CD4-positive, alpha-beta memory T cell (primary cell): ENCODE results near the gene EML2. TPM values are rescaled to one million over a fixed set of nuclear protein-coding genes. Genes with fewer than 3 reads are reported as not detected.

ENCODE experiments used
- CTCF ChIA-PET: fragments of 350-600 bp; sonication (Branson Sonifier 250); formaldehyde crosslinking; loops from one replicate; lab custom pipeline; 2021; ENCODE audit warnings: inconsistent platforms; ENCODE audit not compliant: partially characterized antibody; lab: Charles Lee
- POLR2A ChIA-PET: fragments of 350-600 bp; sonication (Branson Sonifier 250); formaldehyde crosslinking; loops from one replicate; lab custom pipeline; 2021; ENCODE audit not compliant: partially characterized antibody; lab: Charles Lee
- DNase-seq, 5 donors: peaks; one replicate each; pipeline versions ENCODE4 v3.0.0 to v3.0.0-alpha.2; 2020 to 2022; ENCODE audit warnings: mixed read lengths in 1 of 5
- H3K27ac ChIP-seq: one replicate; pipeline ENCODE4 v1.7.0; 2013; ENCODE audit warnings: low read depth, low read length
- H3K27me3 ChIP-seq: 2 replicates; pipeline ENCODE4 v1.7.0; 2013; ENCODE audit warnings: mild to moderate bottlenecking, low read length, moderate library complexity; ENCODE audit not compliant: insufficient read depth
- H3K36me3 ChIP-seq: 2 replicates; pipeline ENCODE4 v1.7.0; 2013; ENCODE audit warnings: mild to moderate bottlenecking, low read length, moderate library complexity; ENCODE audit not compliant: insufficient read depth
- H3K4me1 ChIP-seq: 2 replicates; pipeline ENCODE4 v1.7.0; 2013; ENCODE audit warnings: mild to moderate bottlenecking, low read length, moderate library complexity; ENCODE audit not compliant: insufficient read depth
- H3K4me3 ChIP-seq, 2 donors: one replicate each; pipeline ENCODE4 v1.7.0; 2013; ENCODE audit warnings: low read length in 2 of 2, mild to moderate bottlenecking in 1 of 2
- H3K9me3 ChIP-seq, 2 donors: one replicate each; pipeline ENCODE4 v1.7.0; 2013; ENCODE audit warnings: low read length in 2 of 2, control low read depth in 1 of 2; ENCODE audit not compliant: control insufficient read depth in 1 of 2
- H3K27ac Mint-ChIP-seq, 7 donors: one replicate each; pipeline ENCODE4 v1.8.0; 2020 to 2021; ENCODE audit warnings: mixed read lengths in 7 of 7, mild to moderate bottlenecking in 6 of 7, inconsistent platforms in 3 of 7, moderate library complexity in 3 of 7
- H3K27me3 Mint-ChIP-seq, 2 donors: one replicate each; pipeline ENCODE4 v1.8.0; 2020 to 2021; ENCODE audit warnings: mixed read lengths in 2 of 2
- H3K36me3 Mint-ChIP-seq, 2 donors: one replicate each; pipeline ENCODE4 v1.8.0; 2020 to 2021; ENCODE audit warnings: mixed read lengths in 2 of 2, inconsistent platforms in 1 of 2, mild to moderate bottlenecking in 1 of 2
- H3K4me1 Mint-ChIP-seq, 4 donors: one replicate each; pipeline ENCODE4 v1.8.0; 2020 to 2021; ENCODE audit warnings: mixed read lengths in 4 of 4, mild to moderate bottlenecking in 1 of 4
- H3K4me3 Mint-ChIP-seq, 8 donors: one replicate each; pipeline ENCODE4 v1.8.0; 2020 to 2021; ENCODE audit warnings: mixed read lengths in 8 of 8, mild to moderate bottlenecking in 7 of 8, moderate library complexity in 6 of 8, inconsistent platforms in 3 of 8
- H3K9me3 Mint-ChIP-seq, 8 donors: one replicate each; pipeline ENCODE4 v1.8.0; 2020 to 2021; ENCODE audit warnings: mixed read lengths in 8 of 8, mild to moderate bottlenecking in 5 of 8, inconsistent platforms in 3 of 8, moderate library complexity in 1 of 8
- intact Hi-C: fragments of 100-400 bp; cut with micrococcal nuclease; formaldehyde crosslinking; loops from one replicate; pipeline ENCODE4 v1.15.1; 2023
- polyA plus RNA-seq, 2 donors: library from polyadenylated mRNA; unstranded; fragments of 300-500 nt; fragmentation: Illumina TruSeq; gene quantifications; one replicate each; pipeline ENCODE4 v1.2.3, GENCODE V29; 2021
- total RNA-seq, 2 experiments: library from RNA; stranded (reverse); gene quantifications; one replicate each; pipeline ENCODE4 v1.2.3, GENCODE V29; 2021

The EML2 gene
- total and polyA plus RNA-seq, 4 experiments from 2014 or later = 11.0 to 78.0 (median 48.8) TPM

DNA sequence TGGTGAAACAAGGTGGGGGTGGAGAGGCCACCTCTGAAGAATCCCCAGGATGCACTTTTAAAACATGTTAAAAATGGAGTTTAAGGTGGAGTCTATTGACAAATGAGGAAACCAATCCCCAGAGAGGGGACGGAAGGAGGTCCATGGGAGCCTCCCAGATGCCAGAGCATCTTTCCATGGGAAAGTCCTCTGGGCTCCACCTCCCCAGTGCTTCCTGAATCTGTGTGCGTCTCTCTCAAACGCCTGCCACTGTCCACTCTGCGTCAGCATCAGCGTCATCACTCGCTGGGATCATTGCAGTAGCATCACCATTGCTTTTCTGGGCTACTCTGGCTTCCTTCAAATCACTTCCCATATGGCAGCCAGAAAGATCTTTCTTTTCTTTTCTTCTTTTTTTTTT lies 43.4 kb downstream of the EML2 start:
- H3K36me3 Mint-ChIP-seq = no peaks in the 10 kb centered on the region

DNA sequence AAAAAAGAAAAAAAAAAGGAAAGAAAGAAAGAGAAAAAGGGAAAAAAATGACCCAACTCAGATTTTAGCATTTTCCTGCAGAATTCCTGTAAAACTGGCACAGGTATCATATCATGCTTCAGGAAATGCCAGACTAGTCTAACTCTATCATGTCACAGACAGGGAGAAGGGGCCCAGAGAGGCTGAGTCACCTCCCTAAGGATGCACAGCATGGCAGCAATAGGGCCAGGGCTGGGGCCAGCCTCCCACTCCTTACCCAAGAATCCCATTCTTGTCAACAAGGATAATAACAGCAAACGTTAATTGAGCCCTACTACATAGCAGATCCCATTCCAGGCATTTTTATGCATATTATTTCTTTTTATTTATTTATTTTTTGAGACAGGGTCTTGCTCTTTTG lies 45.7 kb downstream of the EML2 start:
- CTCF ChIA-PET = interaction anchor here (0.7 to 1.8 kb wide), 2 partner anchors 48 to 405 kb away, joined by 5 to 7 read pairs; no protein-coding TSS in a partner anchor
- Histone ChIP-seq H3K4me3 (no peak overlapping the region), H3K27ac (no peak overlapping the region), H3K4me1 (peaks cover 6% of the 10 kb centered on the region), H3K27me3 (peaks cover 15% of the 10 kb centered on the region), H3K36me3 (no peaks in the 10 kb centered on the region), H3K9me3 (no peaks in the 10 kb centered on the region)
- peaks cover 36 to 60% of the 10 kb centered on the region in 2 donors for H3K27me3 Mint-ChIP-seq
- peaks cover 7 to 13% (median 12%) of the 10 kb centered on the region in 4 donors for H3K4me1 Mint-ChIP-seq
- no peaks in the 10 kb centered on the region for H3K36me3 Mint-ChIP-seq
- DNase-seq = no peak
- H3K4me3 Mint-ChIP-seq = no peak overlapping the region
- POLR2A ChIA-PET = interaction anchor here (1.4 kb wide), 1 partner anchor 50 kb away, joined by 3 read pairs; no protein-coding TSS in a partner anchor
- H3K27ac Mint-ChIP-seq = no peak overlapping the region
- intact Hi-C loops = no loop called here
- peaks cover 0 to 2% (median 0%) of the 10 kb centered on the region in 8 donors for H3K9me3 Mint-ChIP-seq

More for the DNA sequence above, 43.4 kb downstream of the EML2 start:
- no peak overlapping the region for H3K27ac ChIP-seq
- H3K4me1 ChIP-seq = peaks cover 11% of the 10 kb centered on the region
- H3K36me3 ChIP-seq = no peaks in the 10 kb centered on the region
- no peak overlapping the region for H3K27ac Mint-ChIP-seq
- CTCF ChIA-PET = interaction anchor here (0.9 to 1.1 kb wide), 3 partner anchors 11 to 83 kb away, joined by 3 to 4 read pairs (median 3); no protein-coding TSS in a partner anchor
- H3K9me3 ChIP-seq = no peaks in the 10 kb centered on the region
- no peak overlapping the region for H3K4me3 ChIP-seq
- intact Hi-C loops = no loop called here
- POLR2A ChIA-PET = no interaction called here
- no peak for DNase-seq
- peaks cover 10 to 24% (median 22%) of the 10 kb centered on the region in 4 donors for H3K4me1 Mint-ChIP-seq
- H3K27me3 Mint-ChIP-seq = peaks cover 47 to 66% of the 10 kb centered on the region in 2 donors
- H3K27me3 ChIP-seq = peaks cover 34% of the 10 kb centered on the region
- no peak overlapping the region for H3K4me3 Mint-ChIP-seq
- peaks cover 0 to 2% (median 0%) of the 10 kb centered on the region in 8 donors for H3K9me3 Mint-ChIP-seq

DNA sequence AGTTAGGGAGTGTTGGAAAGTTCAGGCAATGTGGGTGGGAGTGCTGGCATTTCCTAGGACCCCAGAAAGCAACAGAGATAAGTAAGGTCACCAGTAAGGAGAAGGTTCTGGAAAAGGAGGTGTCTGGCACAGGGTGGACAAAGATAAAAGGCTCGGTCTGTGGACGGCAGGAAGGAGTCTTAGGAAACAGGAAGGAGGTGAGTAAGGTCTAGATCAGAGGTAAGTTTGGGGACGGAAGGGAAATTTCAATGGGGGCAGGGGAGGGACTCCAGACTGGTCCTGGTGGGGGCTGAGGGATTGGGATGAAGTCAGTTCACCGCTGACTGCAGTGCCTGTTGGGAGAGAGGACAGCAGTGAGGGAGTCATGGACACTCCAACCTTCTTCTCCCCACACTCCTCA lies 46.8 kb downstream of the EML2 start:
- H3K4me3 Mint-ChIP-seq = no peak overlapping the region
- H3K27ac Mint-ChIP-seq = peak overlapping the region in 2 of 7 donors; percentile 9 to 46
- H3K4me1 Mint-ChIP-seq = peaks cover under 1 to 7% (median 4%) of the 10 kb centered on the region in 4 donors
- H3K27me3 Mint-ChIP-seq = peaks cover 29 to 49% of the 10 kb centered on the region in 2 donors
- Histone ChIP-seq H3K4me1 (no peaks in the 10 kb centered on the region), H3K4me3 (no peak overlapping the region), H3K27me3 (peaks cover 5% of the 10 kb centered on the region), H3K36me3 (no peaks in the 10 kb centered on the region), H3K27ac (no peak overlapping the region), H3K9me3 (no peaks in the 10 kb centered on the region)
- intact Hi-C loops = no loop called here
- CTCF ChIA-PET = interaction anchor here (1.3 kb wide), 1 partner anchor 51 kb away, joined by 3 read pairs; no protein-coding TSS in a partner anchor
- POLR2A ChIA-PET = interaction anchor here (1.1 kb wide), 1 partner anchor 49 kb away, joined by 3 read pairs; no protein-coding TSS in a partner anchor
- no peak for DNase-seq
- H3K9me3 Mint-ChIP-seq = peaks cover 0 to 2% (median 0%) of the 10 kb centered on the region in 8 donors
- no peaks in the 10 kb centered on the region for H3K36me3 Mint-ChIP-seq

DNA sequence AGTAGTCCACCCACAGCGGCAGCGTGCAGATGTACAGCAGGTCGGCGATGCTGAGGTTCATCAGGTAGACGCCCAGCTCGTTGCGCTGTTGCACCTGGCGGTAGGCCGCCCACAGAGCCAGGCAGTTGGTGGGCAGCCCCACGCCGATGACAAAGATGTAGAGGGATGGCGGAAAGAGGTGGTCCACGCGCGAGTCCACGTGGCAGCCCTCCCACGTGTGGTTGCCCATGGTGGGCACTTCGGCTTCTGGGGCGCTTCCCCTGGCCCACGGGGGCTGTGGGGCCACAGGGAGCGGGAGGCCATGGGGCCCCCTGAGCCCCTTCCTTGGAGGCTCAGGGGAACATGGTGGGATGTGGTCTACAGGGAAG lies 47.6 kb downstream of the EML2 start:
- no peak overlapping the region for H3K4me3 Mint-ChIP-seq
- DNase-seq = no peak
- intact Hi-C loops = no loop called here
- H3K27me3 ChIP-seq = peaks cover 3% of the 10 kb centered on the region
- peaks cover 0 to 2% (median 0%) of the 10 kb centered on the region in 8 donors for H3K9me3 Mint-ChIP-seq
- no peaks in the 10 kb centered on the region for H3K9me3 ChIP-seq
- H3K4me1 ChIP-seq = no peaks in the 10 kb centered on the region
- no peaks in the 10 kb centered on the region for H3K36me3 Mint-ChIP-seq
- H3K27me3 Mint-ChIP-seq = peaks cover 23 to 41% of the 10 kb centered on the region in 2 donors
- peaks cover 0 to 7% (median 2%) of the 10 kb centered on the region in 4 donors for H3K4me1 Mint-ChIP-seq
- ChIA-PET CTCF (interaction anchor here (1.1 to 1.7 kb wide), 3 partner anchors 51 to 89 kb away, joined by 3 to 6 read pairs (median 3); no protein-coding TSS in a partner anchor), POLR2A (interaction anchor here (1.1 kb wide), 1 partner anchor 50 kb away, joined by 3 read pairs; no protein-coding TSS in a partner anchor)
- no peak overlapping the region for H3K4me3 ChIP-seq
- H3K27ac Mint-ChIP-seq = no peak overlapping the region
- H3K27ac ChIP-seq = no peak overlapping the region
- H3K36me3 ChIP-seq = no peaks in the 10 kb centered on the region

DNA sequence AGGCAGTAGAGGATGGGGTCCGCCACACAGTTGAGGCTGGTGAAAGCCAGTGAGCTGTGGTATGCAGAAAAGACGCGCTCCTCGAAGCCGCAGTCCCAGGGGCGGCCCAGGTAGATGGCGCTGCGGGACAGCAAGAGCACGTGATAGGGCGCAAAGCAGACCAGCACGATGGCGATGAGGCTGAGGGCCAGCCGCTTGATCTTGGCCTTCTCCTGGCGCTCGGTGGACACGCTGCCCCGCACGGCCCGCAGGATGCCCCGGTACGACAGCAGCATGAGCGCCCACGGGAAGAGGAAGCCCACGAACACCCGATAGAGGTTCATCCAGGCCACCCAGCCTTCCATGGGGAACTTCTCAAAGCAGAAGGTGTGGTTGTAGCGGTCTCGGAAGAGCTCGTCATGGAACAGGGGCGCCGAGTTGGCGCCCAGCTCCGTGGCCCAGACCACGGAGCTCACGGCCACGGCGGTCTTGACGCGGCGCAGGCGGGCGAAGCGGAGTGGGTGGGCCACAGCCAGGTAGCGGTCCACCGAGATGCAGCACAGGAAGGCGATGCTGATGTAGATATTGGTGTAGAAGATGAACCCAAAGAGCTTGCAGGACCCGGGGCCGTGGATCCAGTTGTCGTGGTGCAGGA lies 48.1 kb downstream of the EML2 start:
- Mint-ChIP-seq H3K4me1 (peaks cover 0 to 7% (median 2%) of the 10 kb centered on the region in 4 donors), H3K27ac (no peak overlapping the region), H3K4me3 (no peak overlapping the region), H3K36me3 (no peaks in the 10 kb centered on the region), H3K9me3 (peaks cover 0 to 2% (median 0%) of the 10 kb centered on the region in 8 donors), H3K27me3 (peaks cover 19 to 36% of the 10 kb centered on the region in 2 donors)
- no peak overlapping the region for H3K4me3 ChIP-seq
- no peak overlapping the region for H3K27ac ChIP-seq
- H3K4me1 ChIP-seq = no peaks in the 10 kb centered on the region
- intact Hi-C loops = no loop called here
- POLR2A ChIA-PET = interaction anchor here (1.1 kb wide), 1 partner anchor 50 kb away, joined by 3 read pairs; no protein-coding TSS in a partner anchor
- DNase-seq = peak in 1 of 5 donors; percentile 26
- H3K9me3 ChIP-seq = no peaks in the 10 kb centered on the region
- H3K36me3 ChIP-seq = no peaks in the 10 kb centered on the region
- CTCF ChIA-PET = interaction anchor here (1.1 to 1.7 kb wide), 3 partner anchors 52 to 90 kb away, joined by 3 to 6 read pairs (median 3); no protein-coding TSS in a partner anchor
- H3K27me3 ChIP-seq = peaks cover 3% of the 10 kb centered on the region

DNA sequence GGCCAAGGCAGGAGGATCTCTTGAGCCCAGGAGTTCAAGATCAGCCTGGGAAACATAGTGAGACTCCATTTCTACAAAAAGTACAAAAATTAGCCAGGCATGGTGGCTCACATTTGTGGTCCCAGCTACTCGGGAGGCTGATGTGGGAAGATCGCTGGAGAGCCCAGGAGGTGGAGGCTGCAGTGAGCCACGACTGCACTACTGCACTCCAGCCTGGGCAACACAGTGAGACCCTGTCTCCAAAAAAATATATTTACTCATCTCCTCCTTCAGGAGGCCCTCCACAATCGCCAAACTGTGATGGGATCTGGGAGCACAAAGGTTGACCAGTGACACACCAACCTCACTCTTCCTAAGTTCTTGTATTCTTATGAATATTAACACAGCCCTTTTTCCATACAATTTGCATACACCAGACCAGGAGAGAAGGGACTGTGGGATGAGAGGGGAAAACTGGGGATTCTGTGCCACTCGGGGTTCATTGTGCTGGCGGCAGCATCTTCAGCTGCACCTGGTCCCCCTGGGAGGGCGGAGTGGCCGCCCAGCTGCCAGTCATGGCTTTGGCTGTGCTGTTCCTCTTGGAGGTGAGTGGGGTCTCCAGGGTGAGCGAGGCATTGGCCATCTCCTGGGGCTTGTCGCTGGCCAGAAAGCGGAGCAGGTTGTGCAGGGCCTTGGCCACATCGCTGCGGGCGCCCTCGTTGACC lies 48.7 kb downstream of the EML2 start:
- peaks cover under 1 to 7% (median 3%) of the 10 kb centered on the region in 4 donors for H3K4me1 Mint-ChIP-seq
- H3K36me3 ChIP-seq = no peaks in the 10 kb centered on the region
- H3K4me3 Mint-ChIP-seq = no peak overlapping the region
- peaks cover 3% of the 10 kb centered on the region for H3K27me3 ChIP-seq
- H3K27ac Mint-ChIP-seq = no peak overlapping the region
- no peak overlapping the region for H3K4me3 ChIP-seq
- ChIA-PET CTCF (interaction anchor here (1.1 to 1.7 kb wide), 2 partner anchors 55 to 90 kb away, joined by 3 to 6 read pairs; no protein-coding TSS in a partner anchor), POLR2A (no interaction called here)
- no peaks in the 10 kb centered on the region for H3K9me3 ChIP-seq
- no peak overlapping the region for H3K27ac ChIP-seq
- peaks cover 3% of the 10 kb centered on the region for H3K4me1 ChIP-seq
- no peaks in the 10 kb centered on the region for H3K36me3 Mint-ChIP-seq
- intact Hi-C loops = no loop called here
- peaks cover 0 to 2% (median 0%) of the 10 kb centered on the region in 8 donors for H3K9me3 Mint-ChIP-seq
- no peak for DNase-seq
- H3K27me3 Mint-ChIP-seq = peaks cover 19 to 31% of the 10 kb centered on the region in 2 donors
